ENCODE measurements around the gene OSGEP.

Gene OSGEP

GRCh38 chr14:20429801-20430669, 24.6 kb downstream of the OSGEP start:
- DNase-seq (ENCODE audit: low read depth): no peak

- DNase-seq (ENCODE audit: low read depth): no peak
These were observed 25.8 kb downstream of the OSGEP start for GRCh38 chr14:20428802-20429201.

GRCh38 chr14:20428010-20428365, 26.6 kb downstream of the OSGEP start:
- no peak for DNase-seq (ENCODE audit: low read depth)

GRCh38 chr14:20427231-20428009, 27.2 kb downstream of the OSGEP start:
- no peak for DNase-seq (ENCODE audit: low read depth)

- no peak for DNase-seq (ENCODE audit: low read depth)
These were observed 29.8 kb downstream of the OSGEP start for GRCh38 chr14:20424851-20425250.

GRCh38 chr14:20422886-20423285, 31.7 kb downstream of the OSGEP start:
- no peak for DNase-seq (ENCODE audit: low read depth)

- DNase-seq (ENCODE audit: low read depth): no peak
These were observed 33.3 kb downstream of the OSGEP start for GRCh38 chr14:20421267-20421666.

GRCh38 chr14:20419419-20419818, 35.2 kb downstream of the OSGEP start:
- DNase-seq (ENCODE audit: low read depth): no peak

- no peak for DNase-seq (ENCODE audit: low read depth)
These were observed 36.1 kb downstream of the OSGEP start for GRCh38 chr14:20418501-20418909.

GRCh38 chr14:20417250-20418186, 37.1 kb downstream of the OSGEP start:
- no peak for DNase-seq (ENCODE audit: low read depth)

- no peak for DNase-seq (ENCODE audit: low read depth)
These were observed 38.4 kb downstream of the OSGEP start for GRCh38 chr14:20416223-20416622.

GRCh38 chr14:20415782-20416206, 38.8 kb downstream of the OSGEP start:
- DNase-seq (ENCODE audit: low read depth): no peak

- DNase-seq (ENCODE audit: low read depth): no peak
These were observed 40.9 kb downstream of the OSGEP start for GRCh38 chr14:20413744-20414082.

GRCh38 chr14:20412876-20413743, 41.5 kb downstream of the OSGEP start, which contains the start of gene TEP1:
Gene TEP1 (minus strand): TSS chr14:20413501. CDS start chr14:20408439, 5,062 bp downstream.
- DNase-seq (ENCODE audit: low read depth): peak; percentile 64

- DNase-seq (ENCODE audit: low read depth): no peak
These were observed 42.2 kb downstream of the OSGEP start for GRCh38 chr14:20412411-20412810.

- no peak for DNase-seq (ENCODE audit: low read depth)
These were observed 45.4 kb downstream of the OSGEP start for GRCh38 chr14:20409226-20409625.

- DNase-seq (ENCODE audit: low read depth): no peak
These were observed 51.1 kb downstream of the OSGEP start for GRCh38 chr14:20403521-20403920.

GRCh38 chr14:20400965-20401593, 53.5 kb downstream of the OSGEP start:
- no peak for DNase-seq (ENCODE audit: low read depth)

GRCh38 chr14:20400589-20400964, 54.0 kb downstream of the OSGEP start:
- DNase-seq (ENCODE audit: low read depth): no peak

GRCh38 chr14:20397511-20397910, 57.1 kb downstream of the OSGEP start:
- no peak for DNase-seq (ENCODE audit: low read depth)

All from activated T-cell treated with anti-CD3 and anti-CD28 coated beads for 1 hour (primary cell).